Caco-2 (cell line): ENCODE measurements around the gene C21orf58. TPM values are rescaled to one million over a fixed set of nuclear protein-coding genes. Genes with fewer than 3 reads are reported as not detected.

Source experiments
- BruUV-seq: library from RNA; stranded (reverse); fragments of 400-500 nt; replicated peaks from 2 replicates; lab custom pipeline; 2021; lab: Mats Ljungman, UMichigan
- CTCF ChIA-PET: fragments of 300-600 bp; sonication (Branson Sonifier 250); formaldehyde crosslinking; loops from one replicate; lab custom pipeline; 2022; ENCODE audit warnings: antibody characterized with exemption; lab: Charles Lee
- POLR2A ChIA-PET: fragments of 300-600 bp; sonication (Branson Sonifier 250); formaldehyde crosslinking; loops from one replicate; lab custom pipeline; 2022; ENCODE audit warnings: antibody characterized with exemption; lab: Charles Lee
- DNase-seq, 2 experiments: peaks; one replicate each; pipeline versions ENCODE4 v3.0.0 to v3.0.0-alpha.2; 2020 to 2022
- H3K27me3 ChIP-seq: replicated peaks from 2 replicates; pipeline ENCODE4 v1.6.0; 2011; ENCODE audit warnings: low read length; ENCODE audit not compliant: control insufficient read depth, insufficient read depth
- H3K36me3 ChIP-seq: 2 replicates; pipeline ENCODE4 v1.5.1; 2011; ENCODE audit warnings: low read length; ENCODE audit not compliant: control insufficient read depth, insufficient read depth
- H3K4me1 ChIP-seq: fragments of 250-450 bp; sonication (Bioruptor Pico); 2 replicates; pipeline ENCODE4 v1.5.1; 2020; ENCODE audit warnings: mild to moderate bottlenecking
- H3K4me3 ChIP-seq: 2 replicates; pipeline ENCODE4 v1.5.1; 2011; ENCODE audit warnings: low read depth, mild to moderate bottlenecking, control low read depth, low read length
- H3K9me3 ChIP-seq: fragments of 250-450 bp; sonication (Bioruptor Pico); 2 replicates; pipeline ENCODE4 v1.5.1; 2020; ENCODE audit warnings: mild to moderate bottlenecking, moderate library complexity
- H3K27ac Mint-ChIP-seq: one replicate; pipeline ENCODE4 v1.8.0; 2022; ENCODE audit warnings: mixed read lengths; ENCODE audit not compliant: unreplicated experiment
- H3K27me3 Mint-ChIP-seq: one replicate; pipeline ENCODE4 v1.8.0; 2022; ENCODE audit warnings: mixed read lengths; ENCODE audit not compliant: insufficient read depth, unreplicated experiment
- H3K36me3 Mint-ChIP-seq: one replicate; pipeline ENCODE4 v1.8.0; 2022; ENCODE audit warnings: mild to moderate bottlenecking, mixed read lengths; ENCODE audit not compliant: insufficient read depth, unreplicated experiment
- H3K4me1 Mint-ChIP-seq: one replicate; pipeline ENCODE4 v1.8.0; 2022; ENCODE audit warnings: low read depth, mixed read lengths; ENCODE audit not compliant: unreplicated experiment
- H3K4me3 Mint-ChIP-seq: one replicate; pipeline ENCODE4 v1.8.0; 2022; ENCODE audit warnings: mild to moderate bottlenecking, moderate library complexity, mixed read lengths; ENCODE audit not compliant: unreplicated experiment
- H3K9me3 Mint-ChIP-seq: one replicate; pipeline ENCODE4 v1.8.0; 2022; ENCODE audit warnings: mixed read lengths; ENCODE audit not compliant: unreplicated experiment
- CTCF ChIP-seq, 2 experiments: fragments of 200-600 bp in 1 of 2; IDR thresholded peaks; 1 replicate in 1 of 2; 2 replicates in 1 of 2; pipeline versions ENCODE4 v1.5.1 to v1.8.0; 2011 to 2022; ENCODE audit warnings: antibody characterized with exemption in 1 of 2, control low read depth in 1 of 2, inconsistent platforms in 1 of 2, low read depth in 1 of 2, low read length in 1 of 2, mild to moderate bottlenecking in 1 of 2, moderate library complexity in 1 of 2; ENCODE audit not compliant: insufficient read depth in 1 of 2, severe bottlenecking in 1 of 2, unreplicated experiment in 1 of 2
- intact Hi-C: fragments of 100-400 bp; cut with micrococcal nuclease; formaldehyde crosslinking; loops from one replicate; pipeline ENCODE4 v1.10.0; 2022; ENCODE audit not compliant: unreplicated experiment
- total RNA-seq: library from RNA; stranded (reverse); gene quantifications from 2 replicates; pipeline ENCODE4 v1.2.3, GENCODE V29; 2022

C21orf58 gene
- total RNA-seq, 1 experiment from 2014 or later, result 17.7 TPM

DNA sequence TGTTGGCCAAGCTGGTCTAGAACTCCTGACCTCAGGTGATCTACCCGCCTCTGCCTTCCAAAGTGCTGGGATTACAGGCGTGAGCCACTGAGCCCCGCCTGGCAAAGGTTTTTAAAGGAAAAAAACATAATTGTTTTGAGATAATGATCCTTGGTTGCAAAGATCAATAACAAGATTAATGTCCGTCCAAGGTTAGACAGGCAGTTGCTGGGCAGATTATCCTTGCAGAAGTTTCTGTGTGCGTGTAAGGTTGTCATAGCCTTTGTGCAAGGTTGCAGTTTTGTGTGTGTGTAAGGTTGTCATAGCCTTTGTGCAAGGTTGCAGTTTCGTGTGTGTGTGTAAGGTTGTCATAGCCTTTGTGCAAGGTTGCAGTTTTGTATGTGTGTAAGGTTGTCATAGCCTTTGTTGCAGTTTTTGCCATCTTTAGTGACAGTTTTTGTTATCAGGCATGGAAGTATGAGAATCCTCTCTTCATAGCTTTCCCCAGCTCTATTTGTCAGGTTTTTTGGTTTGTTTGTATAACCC, 34.0 kb downstream of the C21orf58 start:
- DNase-seq, result no peak
- ChIA-PET CTCF (interaction anchor here (0.6 kb wide), 1 partner anchor 162 kb away, joined by 3 read pairs; no protein-coding TSS in a partner anchor), POLR2A (no interaction called here)
- Histone ChIP-seq H3K9me3 (no peaks in the 10 kb centered on the region), H3K27me3 (no peaks in the 10 kb centered on the region), H3K36me3 (no peaks in the 10 kb centered on the region), H3K4me3 (no peak overlapping the region), H3K4me1 (peaks cover 6% of the 10 kb centered on the region)
- peaks cover 32% of the 10 kb centered on the region for H3K36me3 Mint-ChIP-seq
- intact Hi-C loops, result no loop called here
- no peak overlapping the region for H3K4me3 Mint-ChIP-seq
- H3K9me3 Mint-ChIP-seq, result no peaks in the 10 kb centered on the region
- no peaks in the 10 kb centered on the region for H3K4me1 Mint-ChIP-seq
- no TSS peak for BruUV-seq
- TF ChIP-seq CTCF (IDR thresholded peaks at IDR 0.05; ENCODE audit: insufficient read depth in 1 of 2, low read depth in 1 of 2, low read length in 1 of 2, severe bottlenecking in 1 of 2, unreplicated experiment in 1 of 2), result no peak
- H3K27ac Mint-ChIP-seq, result no peak overlapping the region
- no peaks in the 10 kb centered on the region for H3K27me3 Mint-ChIP-seq

DNA sequence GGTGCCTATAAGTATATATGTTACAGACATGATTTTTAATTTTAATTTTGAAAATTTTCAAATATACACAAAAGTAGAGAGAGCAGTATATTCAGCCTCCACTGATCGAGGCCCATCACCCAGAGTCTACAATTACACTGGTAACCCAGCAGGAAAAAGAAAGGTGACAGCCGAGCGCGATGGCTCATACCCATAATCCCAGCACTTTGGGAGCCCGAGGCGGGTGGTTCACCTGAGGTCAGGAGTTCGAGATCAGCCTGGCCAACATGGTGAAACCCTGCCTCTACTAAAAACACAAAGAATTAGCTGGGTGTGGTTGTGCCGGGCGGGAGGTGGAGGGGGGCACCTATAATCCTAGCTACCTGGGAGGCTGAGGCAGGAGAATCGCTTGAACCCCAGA, 36.1 kb downstream of the C21orf58 start:
- no peaks in the 10 kb centered on the region for H3K36me3 ChIP-seq
- TF ChIP-seq CTCF (IDR thresholded peaks at IDR 0.05; ENCODE audit: insufficient read depth in 1 of 2, low read depth in 1 of 2, low read length in 1 of 2, severe bottlenecking in 1 of 2, unreplicated experiment in 1 of 2), result no peak
- H3K27ac Mint-ChIP-seq, result no peak overlapping the region
- peak overlapping the region; percentile 88 for H3K4me3 Mint-ChIP-seq
- peaks cover 7% of the 10 kb centered on the region for H3K4me1 Mint-ChIP-seq
- H3K36me3 Mint-ChIP-seq, result peaks cover 47% of the 10 kb centered on the region
- H3K9me3 Mint-ChIP-seq, result no peaks in the 10 kb centered on the region
- DNase-seq, result no peak
- no peaks in the 10 kb centered on the region for H3K27me3 Mint-ChIP-seq
- H3K27me3 ChIP-seq, result no peaks in the 10 kb centered on the region
- ChIA-PET POLR2A (no interaction called here), CTCF (no interaction called here)
- BruUV-seq, result no TSS peak
- intact Hi-C loops, result loop anchor here (2.0 kb wide), 1 partner anchor 37 kb away; the partner anchor contains the start of gene PCNT
- peaks cover 12% of the 10 kb centered on the region for H3K4me1 ChIP-seq
- H3K4me3 ChIP-seq, result 0 out of 2 replicates have a peak overlapping the region, but pooled peaks have one; percentile 68
- H3K9me3 ChIP-seq, result no peaks in the 10 kb centered on the region

DNA sequence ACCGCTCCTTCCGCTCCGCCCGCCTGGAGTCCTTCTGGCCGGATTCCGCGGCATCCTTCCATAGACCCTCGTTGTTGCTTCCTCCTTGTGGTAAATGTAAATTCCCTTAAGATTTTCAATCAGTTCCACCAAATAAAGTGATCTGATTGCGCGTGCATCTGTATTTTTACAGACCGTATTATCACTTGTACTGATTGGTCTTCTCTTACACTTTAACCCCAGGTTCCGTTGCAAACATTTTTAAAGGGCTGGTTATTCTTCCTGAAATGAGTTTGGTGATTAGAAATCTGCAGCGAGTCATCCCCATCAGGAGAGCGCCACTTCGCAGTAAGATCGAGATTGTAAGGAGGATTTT, 37.0 kb downstream of the C21orf58 start:
- Histone ChIP-seq H3K27me3 (no peaks in the 10 kb centered on the region), H3K4me1 (peaks cover 12% of the 10 kb centered on the region), H3K9me3 (no peaks in the 10 kb centered on the region), H3K4me3 (peak overlapping the region; percentile 68), H3K36me3 (no peaks in the 10 kb centered on the region)
- no peaks in the 10 kb centered on the region for H3K27me3 Mint-ChIP-seq
- ChIA-PET POLR2A (no interaction called here), CTCF (no interaction called here)
- no peak for DNase-seq
- H3K27ac Mint-ChIP-seq, result peak overlapping the region; percentile 82
- peak overlapping the region; percentile 88 for H3K4me3 Mint-ChIP-seq
- no TSS peak for BruUV-seq
- H3K9me3 Mint-ChIP-seq, result no peaks in the 10 kb centered on the region
- H3K36me3 Mint-ChIP-seq, result peaks cover 47% of the 10 kb centered on the region
- TF ChIP-seq CTCF (IDR thresholded peaks at IDR 0.05; ENCODE audit: insufficient read depth in 1 of 2, low read depth in 1 of 2, low read length in 1 of 2, severe bottlenecking in 1 of 2, unreplicated experiment in 1 of 2), result no peak
- intact Hi-C loops, result loop anchor here (2.0 kb wide), 1 partner anchor 38 kb away; the partner anchor contains the start of gene PCNT
- peaks cover 7% of the 10 kb centered on the region for H3K4me1 Mint-ChIP-seq
